Gastrocnemius medialis (tissue), 4 donors: Measurements from ENCODE around the gene TMEM221.

Experiments
- CTCF ChIP-seq, 5 experiments: fragments of 450-650 bp in 3 of 5; fragments of 200-600 bp in 2 of 5; sonication (generic) in 2 of 5; IDR thresholded peaks in 4 of 5; conservative IDR thresholded peaks in 1 of 5; 1 replicate in 4 of 5; 2 replicates in 1 of 5; pipeline ENCODE4 v1.5.1; 2016 to 2019; ENCODE audit warnings: antibody characterized with exemption in 5 of 5, mild to moderate bottlenecking in 3 of 5, moderate library complexity in 3 of 5
- POLR2A ChIP-seq, 2 donors: fragments of 450-650 bp; IDR thresholded peaks; one replicate each; pipeline ENCODE4 v1.6.1; 2017; ENCODE audit warnings: antibody characterized with exemption in 2 of 2, mild to moderate bottlenecking in 2 of 2, moderate library complexity in 2 of 2

GRCh38 chr19:17483605-17484002, 35.1 kb upstream of the TMEM221 start:
- TF ChIP-seq CTCF (IDR thresholded peaks at IDR 0.05 in 4 of 5, conservative IDR thresholded peaks at IDR 0.05 in 1 of 5) (no peak), POLR2A (IDR thresholded peaks at IDR 0.05) (no peak)
